Adrenal gland (tissue), 12 donors: ENCODE measurements around the gene NUP58. TPM values are rescaled to one million over a fixed set of nuclear protein-coding genes. Genes with fewer than 3 reads are reported as not detected.

Source experiments
- DNase-seq, 7 donors: peaks; one replicate each; pipeline ENCODE4 v3.0.0-alpha.2; 2019 to 2020
- H3K27ac ChIP-seq, 5 donors: fragments of 200-600 bp; sonication (generic) in 4 of 5; 1 replicate in 3 of 5; 2 replicates in 2 of 5; pipeline versions ENCODE4 v1.5.1 to v1.8.0; 2016 to 2020; ENCODE audit warnings: mild to moderate bottlenecking in 1 of 5
- H3K27me3 ChIP-seq: fragments of 200-600 bp; 2 replicates; pipeline ENCODE4 v1.8.0; 2021
- H3K36me3 ChIP-seq, 2 donors: fragments of 200-600 bp; replicated peaks in 1 of 2; 1 replicate in 1 of 2; 2 replicates in 1 of 2; pipeline versions ENCODE4 v1.5.1 to v1.8.0; 2018 to 2022
- H3K4me1 ChIP-seq, 2 donors: fragments of 200-600 bp; replicated peaks in 1 of 2; 1 replicate in 1 of 2; 2 replicates in 1 of 2; pipeline versions ENCODE4 v1.5.1 to v1.8.0; 2018 to 2021
- H3K4me3 ChIP-seq, 4 donors: fragments of 200-600 bp; sonication (generic) in 3 of 4; one replicate each; pipeline ENCODE4 v1.5.1; 2016 to 2018
- H3K9me3 ChIP-seq, 3 donors: fragments of 200-600 bp; sonication (generic) in 1 of 3; replicated peaks in 1 of 3; 1 replicate in 2 of 3; 2 replicates in 1 of 3; pipeline versions ENCODE4 v1.5.1 to v1.8.0; 2016 to 2021
- CTCF ChIP-seq, 6 experiments: fragments of 450-650 bp in 4 of 6; fragments of 200-600 bp in 2 of 6; sonication (generic) in 1 of 6; IDR thresholded peaks; 1 replicate in 5 of 6; 2 replicates in 1 of 6; pipeline versions ENCODE4 v1.5.1 to v1.8.0; 2016 to 2021; ENCODE audit warnings: antibody characterized with exemption in 6 of 6, mild to moderate bottlenecking in 2 of 6, moderate library complexity in 1 of 6
- POLR2A ChIP-seq, 2 donors: fragments of 450-650 bp; IDR thresholded peaks; one replicate each; pipeline ENCODE4 v1.6.1; 2017; ENCODE audit warnings: antibody characterized with exemption in 2 of 2, mild to moderate bottlenecking in 2 of 2, moderate library complexity in 1 of 2
- WGBS, 4 donors: extraction: QIAGEN DNeasy Blood & Tissue Kit in 2 of 4; methylation state at CpG; one replicate each; pipeline versions ENCODE4 v1.1.5 to v1.1.7; 2013 to 2017; 5-methylcytosine and 5-hydroxymethylcytosine counted together
- intact Hi-C, 2 donors: fragments of 100-400 bp; cut with DNase I; formaldehyde crosslinking; loops; one replicate each; pipeline versions ENCODE4 v1.14.1 to v1.15.0; 2022 to 2023
- polyA plus RNA-seq, 3 donors: library from polyadenylated mRNA; stranded (reverse); fragments of 200-250 nt in 2 of 3; fragments of 350-450 nt in 1 of 3; fragmentation: Illumina TruSeq in 1 of 3; extraction: RNeasy Lipid Tissue Mini Kit (QIAGEN cat#74804) in 1 of 3; gene quantifications; one replicate each; pipeline ENCODE4 v1.2.3, GENCODE V29; 2013 to 2014
- total RNA-seq, 9 donors: library from RNA; depleted of rRNA in 4 of 9; stranded (reverse); fragments of >200 nt in 4 of 9; fragments of 120-200 nt in 1 of 9; fragmentation: NEBNext Ultra II Directional in 1 of 9; extraction: Animal tissue kit (Norgen Biotek cat#: 25700) in 1 of 9; gene quantifications; one replicate each; pipeline versions ENCODE4 v1.1.0 to v1.2.4, GENCODE V29; 2013 to 2023
- donor health status: healthy with polysubstance abuse.
- donor health status: Bipolar disorder and iron deficiency.
- donor health status: DM: yes; HTN: yes; CAD: no.
- donor health status: DM: no; HTN: no; CAD: no.
- donor health status: DM: no; HTN: no; CAD: no.
- donor health status: DM: yes; HTN: yes; CAD: no.

Gene NUP58
- total and polyA plus RNA-seq, 12 donors, result 11.2 to 59.7 (median 36.3) TPM

DNA sequence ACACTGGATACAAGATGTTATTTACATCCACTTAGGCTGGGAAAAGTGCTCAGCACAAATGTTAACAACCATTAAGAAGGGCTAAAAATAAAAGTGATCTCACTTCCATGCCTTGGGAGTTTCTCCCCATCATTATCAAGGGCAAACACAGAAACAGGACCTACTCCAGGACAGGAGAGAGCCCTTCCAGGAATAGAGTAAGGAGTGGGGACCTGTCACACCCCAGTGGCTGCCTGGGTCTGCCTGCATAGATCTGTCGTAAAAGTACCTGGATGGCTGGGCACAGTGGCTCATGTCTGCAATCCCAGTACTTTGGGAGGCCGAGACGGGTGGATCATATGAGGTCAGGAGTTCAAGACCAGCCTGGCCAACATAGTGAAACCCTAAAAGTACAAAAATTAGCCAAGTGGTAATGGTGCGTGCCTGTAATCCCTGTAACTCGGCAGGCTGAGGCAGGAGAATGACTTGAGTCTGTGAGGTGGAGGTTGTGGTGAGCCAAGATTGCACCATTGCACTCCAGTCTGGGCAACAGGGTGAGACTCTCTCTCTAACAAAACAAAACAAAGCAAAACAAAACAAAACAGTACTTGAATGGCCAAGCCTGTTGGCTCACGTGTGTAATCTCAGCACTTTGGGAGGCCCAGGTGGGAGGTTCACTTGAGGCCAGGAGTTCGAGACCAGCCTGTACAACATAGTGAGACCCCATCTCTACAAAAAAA lies 76.0 kb downstream of the NUP58 start:
- Histone ChIP-seq H3K4me1 (peaks cover 0 to 5% of the 10 kb centered on the region in 2 donors), H3K27me3 (peaks cover 5% of the 10 kb centered on the region), H3K36me3 (no peaks in the 10 kb centered on the region), H3K9me3 (no peaks in the 10 kb centered on the region), H3K27ac (no peak overlapping the region), H3K4me3 (no peak overlapping the region)
- TF ChIP-seq POLR2A (IDR thresholded peaks at IDR 0.05), result no peak
- no peak for TF ChIP-seq CTCF (IDR thresholded peaks at IDR 0.05)
- intact Hi-C loops, result loop anchor here in 1 of 2 donors (5.0 kb wide), 1 partner anchor 145 kb away; no protein-coding TSS in a partner anchor
- 84 to 96% (median 90%) methylated on average over 6 to 7 of the region's 7 CpGs for WGBS, 4 donors
- no peak for DNase-seq

GRCh38 chr13:25378528-25378927 lies 77.1 kb downstream of the NUP58 start:
- no peak for DNase-seq
- Histone ChIP-seq H3K36me3 (no peaks in the 10 kb centered on the region), H3K4me3 (no peak overlapping the region), H3K27ac (no peak overlapping the region), H3K9me3 (no peaks in the 10 kb centered on the region), H3K4me1 (peaks cover 0 to 3% of the 10 kb centered on the region in 2 donors), H3K27me3 (no peaks in the 10 kb centered on the region)
- intact Hi-C loops, result loop anchor here in 1 of 2 donors (5.0 kb wide), 1 partner anchor 146 kb away; no protein-coding TSS in a partner anchor
- TF ChIP-seq CTCF (IDR thresholded peaks at IDR 0.05) (no peak), POLR2A (IDR thresholded peaks at IDR 0.05) (no peak)
- 76 to 77% (median 77%) methylated on average over 5 of the region's 5 CpGs for WGBS, 4 donors

GRCh38 chr13:25379011-25379410 lies 77.6 kb downstream of the NUP58 start:
- H3K4me1 ChIP-seq, result peaks cover 0 to 3% of the 10 kb centered on the region in 2 donors
- intact Hi-C loops, result loop anchor here in 1 of 2 donors (5.0 kb wide), 1 partner anchor 147 kb away; no protein-coding TSS in a partner anchor
- WGBS, 4 donors, result 59 to 75% (median 62%) methylated on average over 1 of the region's 1 CpG
- H3K4me3 ChIP-seq, result no peak overlapping the region
- TF ChIP-seq CTCF (IDR thresholded peaks at IDR 0.05), result no peak
- no peak for TF ChIP-seq POLR2A (IDR thresholded peaks at IDR 0.05)
- no peak for DNase-seq
- no peaks in the 10 kb centered on the region for H3K9me3 ChIP-seq
- no peaks in the 10 kb centered on the region for H3K36me3 ChIP-seq
- no peak overlapping the region for H3K27ac ChIP-seq
- H3K27me3 ChIP-seq, result no peaks in the 10 kb centered on the region

GRCh38 chr13:25380082-25380481 lies 78.7 kb downstream of the NUP58 start:
- no peak overlapping the region for H3K4me3 ChIP-seq
- H3K27ac ChIP-seq, result no peak overlapping the region
- no peaks in the 10 kb centered on the region for H3K9me3 ChIP-seq
- 72 to 83% (median 74%) methylated on average over 4 of the region's 4 CpGs for WGBS, 4 donors
- no peaks in the 10 kb centered on the region for H3K36me3 ChIP-seq
- H3K4me1 ChIP-seq, result peaks cover 0 to 3% of the 10 kb centered on the region in 2 donors
- no peaks in the 10 kb centered on the region for H3K27me3 ChIP-seq
- TF ChIP-seq CTCF (IDR thresholded peaks at IDR 0.05) (no peak), POLR2A (IDR thresholded peaks at IDR 0.05) (no peak)
- peak in 1 of 7 donors; percentile 3 for DNase-seq
- intact Hi-C loops, result no loop called here
